HL-60/S4 (cell line): ENCODE data around the gene ALDH1A1.

Source experiments
- in situ Hi-C: fragments of 300-500 bp; cut with MboI; formaldehyde crosslinking; loops from 2 replicates; pipeline ENCODE4 v1.14.3; 2022; ENCODE audit warnings: low sequenced_read_pairs

Gene ALDH1A1

DNA sequence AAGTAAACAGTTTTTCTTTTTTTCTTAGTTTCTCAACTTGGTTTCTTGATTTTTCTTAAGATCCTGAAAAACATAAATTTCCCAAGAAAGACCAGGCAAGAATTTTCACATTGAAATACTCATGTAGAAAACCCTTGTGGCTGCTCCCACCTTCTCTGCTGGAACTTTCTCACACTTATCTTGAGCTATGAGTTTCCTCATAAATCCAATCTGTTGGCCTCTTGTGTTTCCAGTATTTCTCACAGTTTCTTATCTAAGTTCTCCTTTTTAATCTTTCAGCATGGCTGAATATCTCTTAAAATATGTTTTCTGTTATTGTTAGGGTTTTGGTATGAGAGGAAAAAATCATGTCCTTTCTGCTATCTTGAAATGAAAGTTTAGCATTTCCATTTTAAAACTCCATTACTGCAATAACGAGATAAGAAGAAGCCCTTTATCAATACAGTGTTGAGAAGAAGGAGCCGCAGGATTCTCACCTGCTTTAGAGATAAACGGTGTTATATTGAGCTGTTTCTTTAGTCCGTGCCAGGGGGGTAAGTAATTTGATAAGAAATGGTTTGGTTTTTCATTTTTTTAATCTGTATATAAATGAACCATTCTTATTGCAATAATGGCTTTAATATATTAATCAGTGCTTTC, 89.3 kb downstream of the ALDH1A1 start:
- in situ Hi-C loops: loop anchor here (25.0 kb wide), 2 partner anchors 174 to 324 kb away; no protein-coding TSS in a partner anchor

DNA sequence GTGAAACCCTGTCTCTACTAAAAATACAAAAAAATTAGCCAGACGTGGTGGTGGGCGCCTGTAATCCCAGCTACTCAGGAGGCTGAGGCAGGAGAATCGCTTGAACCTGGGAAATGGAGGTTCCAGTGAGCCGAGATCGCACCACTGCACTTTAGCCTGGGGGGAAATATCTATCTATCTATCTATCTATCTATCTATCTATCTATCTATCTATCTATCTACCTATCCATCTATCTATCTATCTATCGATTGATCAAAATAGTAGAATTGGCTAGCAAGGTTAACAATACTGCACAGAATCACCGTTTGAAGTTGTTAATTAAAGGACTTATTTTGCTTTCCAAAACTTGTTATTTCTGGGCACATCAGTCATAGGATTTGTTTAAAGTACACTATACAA, 90.1 kb downstream of the ALDH1A1 start:
- in situ Hi-C loops: loop anchor here (25.0 kb wide), 2 partner anchors 175 to 325 kb away; no protein-coding TSS in a partner anchor

DNA sequence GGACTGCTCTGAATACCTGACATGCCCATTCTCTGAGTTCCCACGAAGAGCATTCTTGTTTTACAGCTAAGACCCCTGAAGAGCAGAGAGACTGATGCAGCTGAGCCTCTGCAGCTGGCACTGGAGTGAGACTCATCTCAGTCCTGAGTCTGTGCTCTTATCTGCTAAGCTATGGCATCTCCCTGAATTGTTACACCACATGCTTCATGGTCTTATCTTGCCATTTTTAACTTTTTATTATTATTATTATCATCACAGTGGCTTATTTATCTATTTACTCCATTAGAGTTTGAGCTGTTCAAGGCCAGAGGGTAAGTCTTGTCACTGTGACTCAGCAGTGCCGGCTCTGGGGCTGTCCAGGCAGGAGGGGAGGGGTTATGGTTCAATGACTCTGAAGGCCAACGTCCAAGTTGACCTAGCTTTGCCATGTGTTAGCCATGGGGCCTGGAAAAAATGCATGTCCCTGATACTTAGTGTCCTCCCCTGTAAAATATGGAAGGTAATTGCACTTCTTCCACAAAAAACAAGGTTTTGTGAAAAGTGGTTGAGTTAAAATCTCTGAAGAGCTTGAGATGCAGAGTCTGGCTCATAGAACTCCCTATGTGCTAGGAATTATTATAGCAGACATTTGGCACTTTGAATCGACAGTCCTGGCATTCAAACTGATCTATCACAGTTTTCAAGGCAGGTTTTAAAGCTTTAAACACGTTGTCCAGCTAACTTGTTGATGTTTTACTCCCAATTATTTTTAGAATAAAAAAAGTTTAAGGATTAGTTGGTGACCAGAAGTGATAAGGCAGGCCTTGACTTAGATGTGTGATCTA, 94.6 kb downstream of the ALDH1A1 start:
- in situ Hi-C loops: loop anchor here (25.0 kb wide), 2 partner anchors 179 to 329 kb away; no protein-coding TSS in a partner anchor

DNA sequence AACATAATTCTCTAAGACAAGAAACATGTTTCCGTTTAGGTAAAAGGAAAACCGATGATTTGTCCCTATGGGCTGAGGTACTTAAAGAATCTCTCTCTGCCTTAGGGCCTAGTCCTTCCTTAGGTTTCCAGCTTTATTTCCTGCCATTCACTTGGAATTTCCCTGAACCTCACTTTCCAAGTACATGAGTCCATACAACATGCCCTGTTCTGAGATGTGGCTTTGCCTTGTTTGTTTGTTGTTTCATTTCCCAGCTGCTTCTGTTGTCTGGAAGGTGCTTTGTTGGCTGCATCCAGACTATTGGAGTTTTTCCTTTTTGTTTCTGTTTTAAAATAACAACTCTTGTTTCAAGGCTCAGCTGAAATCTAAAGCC, 95.2 kb downstream of the ALDH1A1 start:
- in situ Hi-C loops: loop anchor here (25.0 kb wide), 2 partner anchors 180 to 330 kb away; no protein-coding TSS in a partner anchor

DNA sequence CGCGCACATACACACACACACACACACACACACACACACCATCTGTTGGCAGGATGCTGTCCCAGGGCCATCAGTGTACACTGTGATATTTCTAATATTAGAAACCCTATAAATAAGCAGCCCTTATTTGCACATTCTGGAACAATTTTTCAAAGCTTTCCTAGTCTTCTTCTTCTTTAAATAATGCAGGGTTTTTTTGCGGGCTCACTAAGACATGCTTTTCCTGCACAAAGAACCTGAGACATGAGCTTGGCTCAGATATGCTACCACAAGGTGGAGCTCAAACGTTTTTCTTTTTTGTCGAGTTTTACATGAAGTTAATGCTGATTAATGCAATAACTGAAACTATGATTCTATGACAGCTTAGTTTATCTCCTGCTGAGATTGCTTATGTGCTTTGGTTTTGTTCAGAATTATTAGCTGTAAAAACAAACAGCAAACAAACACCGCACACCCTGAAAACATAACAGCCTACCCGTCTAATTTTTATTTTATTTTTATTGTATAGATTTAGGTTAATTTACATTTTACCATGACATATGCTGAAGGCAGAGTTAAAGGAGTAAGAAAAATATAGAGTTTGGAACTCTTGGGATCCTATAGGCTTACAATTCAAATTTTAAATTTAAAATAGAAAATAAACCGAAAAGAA, 95.8 kb downstream of the ALDH1A1 start:
- in situ Hi-C loops: loop anchor here (25.0 kb wide), 2 partner anchors 180 to 330 kb away; no protein-coding TSS in a partner anchor

DNA sequence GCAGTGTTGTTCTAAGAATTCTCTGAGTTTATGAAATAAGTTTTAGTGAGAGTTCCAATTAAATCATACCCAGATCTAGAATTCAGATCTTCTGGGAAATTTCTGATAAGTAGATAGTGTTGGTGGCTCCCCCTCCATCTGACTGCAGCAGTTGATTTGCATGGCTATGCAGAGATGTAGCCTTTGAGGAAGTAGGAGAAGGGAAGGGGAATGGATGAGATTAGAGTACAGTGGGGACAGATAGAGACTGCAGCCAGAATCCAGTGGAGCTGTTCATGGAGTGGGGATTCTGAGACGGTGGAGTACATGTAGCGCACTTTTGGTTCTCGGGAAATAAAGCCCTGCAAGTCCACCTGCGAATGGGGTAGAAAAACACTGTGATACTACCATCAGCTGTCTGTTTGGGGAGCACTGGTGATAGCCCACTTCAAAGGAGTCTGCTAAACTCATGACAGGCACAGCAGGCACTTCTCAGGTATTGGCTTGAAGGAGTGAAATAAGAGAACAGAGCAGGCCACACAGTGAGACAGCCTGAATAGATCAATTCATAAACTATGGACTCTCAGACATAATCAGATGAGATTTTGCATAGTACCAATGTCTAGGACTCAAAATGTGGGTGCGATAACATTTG, 96.8 kb downstream of the ALDH1A1 start:
- in situ Hi-C loops: loop anchor here (25.0 kb wide), 2 partner anchors 181 to 331 kb away; no protein-coding TSS in a partner anchor

DNA sequence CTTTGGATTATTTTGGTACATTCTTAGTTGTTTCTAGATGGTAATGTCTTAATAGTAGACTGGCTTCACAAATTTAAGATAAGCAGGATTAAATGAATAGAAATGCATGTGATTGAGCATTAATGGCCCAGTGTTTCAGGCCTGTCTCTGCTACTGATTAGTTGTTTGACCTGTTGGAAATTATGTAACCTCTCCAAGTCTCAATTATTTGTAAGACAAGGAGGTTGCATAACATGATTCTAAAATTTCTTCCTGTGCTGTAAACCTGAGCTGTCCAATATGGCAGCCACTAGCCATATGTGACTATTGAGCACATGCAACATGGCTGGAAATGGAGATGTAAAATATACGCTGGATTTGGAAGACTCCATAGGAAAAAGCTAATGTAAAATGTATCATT, 97.5 kb downstream of the ALDH1A1 start:
- in situ Hi-C loops: loop anchor here (25.0 kb wide), 2 partner anchors 182 to 332 kb away; no protein-coding TSS in a partner anchor
